ENCODE data around the gene ENTHD1.
"Not testable (repeated sequence)": the region's sequence is repeated elsewhere in the genome, so short reads cannot be mapped to it uniquely, and the experiment has no call there.

The ENTHD1 gene

GRCh38 chr22:39852799-39853198, 40.8 kb downstream of the ENTHD1 start:
- Histone ChIP-seq H3K27me3 (replicated peaks in 2 of 5; ENCODE audit: control insufficient read depth in 4 of 5, insufficient read depth in 5 of 5, low read length in 4 of 5) (peaks cover 0 to 2% (median 0%) of the 10 kb centered on the region in 5 experiments), H3K4me1 (ENCODE audit: control extremely low read depth in 1 of 4, control insufficient read depth in 4 of 4, insufficient read depth in 4 of 4, low read length in 3 of 4) (peaks cover 4 to 17% (median 6%) of the 10 kb centered on the region in 4 experiments), H3K27ac (ENCODE audit: insufficient read depth in 1 of 2, low read depth in 1 of 2, low read length in 2 of 2, poor library complexity in 1 of 2, severe bottlenecking in 2 of 2) (no peak overlapping the region), H3K36me3 (ENCODE audit: control insufficient read depth in 4 of 4, insufficient read depth in 4 of 4, low read length in 3 of 4) (no peaks in the 10 kb centered on the region), H3K9me3 (ENCODE audit: control extremely low read depth in 1 of 5, control insufficient read depth in 4 of 5, insufficient read depth in 2 of 5, low read depth in 1 of 5, low read length in 4 of 5) (no peaks in the 10 kb centered on the region), H3K4me3 (ENCODE audit: control insufficient read depth in 1 of 7, extremely low read depth in 1 of 7, insufficient read depth in 4 of 7, low read depth in 2 of 7, low read length in 6 of 7) (no peak overlapping the region)
- no peak for DNase-seq
- CTCF ChIA-PET, result interaction anchor here (0.9 to 1.1 kb wide), 2 partner anchors 9 to 100 kb away, joined by 3 to 4 read pairs; no protein-coding TSS in a partner anchor
- POLR2A ChIA-PET, result no interaction called here
- no CpG with 5 or more reads among the region's 2 CpGs for WGBS (ENCODE audit: insufficient coverage)

- peak in 2 of 3 donors; percentile 47 to 56 for DNase-seq
- CTCF ChIA-PET, result interaction anchor here (0.9 to 1.1 kb wide), 2 partner anchors 10 to 99 kb away, joined by 3 to 4 read pairs; no protein-coding TSS in a partner anchor
- Histone ChIP-seq H3K27ac (ENCODE audit: insufficient read depth in 1 of 2, low read depth in 1 of 2, low read length in 2 of 2, poor library complexity in 1 of 2, severe bottlenecking in 2 of 2) (no peak overlapping the region), H3K4me1 (ENCODE audit: control extremely low read depth in 1 of 4, control insufficient read depth in 4 of 4, insufficient read depth in 4 of 4, low read length in 3 of 4) (peaks cover 4 to 17% (median 6%) of the 10 kb centered on the region in 4 experiments), H3K27me3 (replicated peaks in 2 of 5; ENCODE audit: control insufficient read depth in 4 of 5, insufficient read depth in 5 of 5, low read length in 4 of 5) (peaks cover 0 to 2% (median 0%) of the 10 kb centered on the region in 5 experiments), H3K36me3 (ENCODE audit: control insufficient read depth in 4 of 4, insufficient read depth in 4 of 4, low read length in 3 of 4) (no peaks in the 10 kb centered on the region), H3K4me3 (ENCODE audit: control insufficient read depth in 1 of 7, extremely low read depth in 1 of 7, insufficient read depth in 4 of 7, low read depth in 2 of 7, low read length in 6 of 7) (peak overlapping the region in 1 of 7 experiments; percentile 10), H3K9me3 (ENCODE audit: control extremely low read depth in 1 of 5, control insufficient read depth in 4 of 5, insufficient read depth in 2 of 5, low read depth in 1 of 5, low read length in 4 of 5) (no peaks in the 10 kb centered on the region)
- POLR2A ChIA-PET, result no interaction called here
- WGBS (ENCODE audit: insufficient coverage), result 100% methylated on average over 2 of the region's 4 CpGs
These were observed 41.8 kb downstream of the ENTHD1 start for GRCh38 chr22:39851606-39852315.

GRCh38 chr22:39847477-39847876, 46.1 kb downstream of the ENTHD1 start:
- H3K27me3 ChIP-seq (replicated peaks in 2 of 5; ENCODE audit: control insufficient read depth in 4 of 5, insufficient read depth in 5 of 5, low read length in 4 of 5), result no peaks in the 10 kb centered on the region
- no peak for DNase-seq
- WGBS (ENCODE audit: insufficient coverage), result 100% methylated on average over 1 of the region's 3 CpGs
- ChIA-PET CTCF (no interaction called here), POLR2A (interaction anchor here (0.6 kb wide), 1 partner anchor 773 kb away, joined by 3 read pairs; no protein-coding TSS in a partner anchor)
- no peak overlapping the region for H3K4me3 ChIP-seq (ENCODE audit: control insufficient read depth in 1 of 7, extremely low read depth in 1 of 7, insufficient read depth in 4 of 7, low read depth in 2 of 7, low read length in 6 of 7)
- H3K36me3 ChIP-seq (ENCODE audit: control insufficient read depth in 4 of 4, insufficient read depth in 4 of 4, low read length in 3 of 4), result no peaks in the 10 kb centered on the region
- no peak overlapping the region for H3K27ac ChIP-seq (ENCODE audit: insufficient read depth in 1 of 2, low read depth in 1 of 2, low read length in 2 of 2, poor library complexity in 1 of 2, severe bottlenecking in 2 of 2)
- H3K4me1 ChIP-seq (ENCODE audit: control extremely low read depth in 1 of 4, control insufficient read depth in 4 of 4, insufficient read depth in 4 of 4, low read length in 3 of 4), result peaks cover 7 to 23% (median 15%) of the 10 kb centered on the region in 4 experiments
- peaks cover 0 to 2% (median 0%) of the 10 kb centered on the region in 5 experiments for H3K9me3 ChIP-seq (ENCODE audit: control extremely low read depth in 1 of 5, control insufficient read depth in 4 of 5, insufficient read depth in 2 of 5, low read depth in 1 of 5, low read length in 4 of 5)

GRCh38 chr22:39846539-39846938, 47.0 kb downstream of the ENTHD1 start:
- H3K27me3 ChIP-seq (replicated peaks in 2 of 5; ENCODE audit: control insufficient read depth in 4 of 5, insufficient read depth in 5 of 5, low read length in 4 of 5); CTCF ChIA-PET; H3K36me3 ChIP-seq (ENCODE audit: control insufficient read depth in 4 of 4, insufficient read depth in 4 of 4, low read length in 3 of 4); H3K9me3 ChIP-seq (ENCODE audit: control extremely low read depth in 1 of 5, control insufficient read depth in 4 of 5, insufficient read depth in 2 of 5, low read depth in 1 of 5, low read length in 4 of 5); POLR2A ChIA-PET; H3K4me3 ChIP-seq (ENCODE audit: control insufficient read depth in 1 of 7, extremely low read depth in 1 of 7, insufficient read depth in 4 of 7, low read depth in 2 of 7, low read length in 6 of 7); DNase-seq; H3K27ac ChIP-seq (ENCODE audit: insufficient read depth in 1 of 2, low read depth in 1 of 2, low read length in 2 of 2, poor library complexity in 1 of 2, severe bottlenecking in 2 of 2): not testable (repeated sequence)
- peaks cover 6 to 16% (median 12%) of the 10 kb centered on the region in 4 experiments for H3K4me1 ChIP-seq (ENCODE audit: control extremely low read depth in 1 of 4, control insufficient read depth in 4 of 4, insufficient read depth in 4 of 4, low read length in 3 of 4)
- WGBS (ENCODE audit: insufficient coverage), result no CpG with 5 or more reads among the region's 1 CpG

- Histone ChIP-seq H3K4me1 (ENCODE audit: control extremely low read depth in 1 of 4, control insufficient read depth in 4 of 4, insufficient read depth in 4 of 4, low read length in 3 of 4) (peaks cover 3 to 10% (median 9%) of the 10 kb centered on the region in 4 experiments), H3K4me3 (ENCODE audit: control insufficient read depth in 1 of 7, extremely low read depth in 1 of 7, insufficient read depth in 4 of 7, low read depth in 2 of 7, low read length in 6 of 7) (no peak overlapping the region), H3K36me3 (ENCODE audit: control insufficient read depth in 4 of 4, insufficient read depth in 4 of 4, low read length in 3 of 4) (no peaks in the 10 kb centered on the region), H3K9me3 (ENCODE audit: control extremely low read depth in 1 of 5, control insufficient read depth in 4 of 5, insufficient read depth in 2 of 5, low read depth in 1 of 5, low read length in 4 of 5) (peaks cover 0 to 2% (median 0%) of the 10 kb centered on the region in 5 experiments), H3K27ac (ENCODE audit: insufficient read depth in 1 of 2, low read depth in 1 of 2, low read length in 2 of 2, poor library complexity in 1 of 2, severe bottlenecking in 2 of 2) (no peak overlapping the region), H3K27me3 (replicated peaks in 2 of 5; ENCODE audit: control insufficient read depth in 4 of 5, insufficient read depth in 5 of 5, low read length in 4 of 5) (no peaks in the 10 kb centered on the region)
- DNase-seq, result peak in 2 of 3 donors; percentile 35 to 52
- ChIA-PET CTCF (interaction anchor here (0.8 kb wide), 1 partner anchor 9 kb away, joined by 3 read pairs; no protein-coding TSS in a partner anchor), POLR2A (interaction anchor here (0.7 kb wide), 1 partner anchor 11 kb away, joined by 4 read pairs; no protein-coding TSS in a partner anchor)
- WGBS (ENCODE audit: insufficient coverage), result no CpG with 5 or more reads among the region's 3 CpGs
These were observed 48.0 kb downstream of the ENTHD1 start for GRCh38 chr22:39845529-39845928.

GRCh38 chr22:39839917-39840510, 53.5 kb downstream of the ENTHD1 start:
- Histone ChIP-seq H3K36me3 (ENCODE audit: control insufficient read depth in 4 of 4, insufficient read depth in 4 of 4, low read length in 3 of 4) (no peaks in the 10 kb centered on the region), H3K27me3 (replicated peaks in 2 of 5; ENCODE audit: control insufficient read depth in 4 of 5, insufficient read depth in 5 of 5, low read length in 4 of 5) (peaks cover 0 to 2% (median 0%) of the 10 kb centered on the region in 5 experiments), H3K9me3 (ENCODE audit: control extremely low read depth in 1 of 5, control insufficient read depth in 4 of 5, insufficient read depth in 2 of 5, low read depth in 1 of 5, low read length in 4 of 5) (peaks cover 0 to 6% (median 0%) of the 10 kb centered on the region in 5 experiments), H3K4me3 (ENCODE audit: control insufficient read depth in 1 of 7, extremely low read depth in 1 of 7, insufficient read depth in 4 of 7, low read depth in 2 of 7, low read length in 6 of 7) (no peak overlapping the region), H3K27ac (ENCODE audit: insufficient read depth in 1 of 2, low read depth in 1 of 2, low read length in 2 of 2, poor library complexity in 1 of 2, severe bottlenecking in 2 of 2) (no peak overlapping the region), H3K4me1 (ENCODE audit: control extremely low read depth in 1 of 4, control insufficient read depth in 4 of 4, insufficient read depth in 4 of 4, low read length in 3 of 4) (peaks cover 0 to 16% (median 7%) of the 10 kb centered on the region in 4 experiments)
- POLR2A ChIA-PET, result no interaction called here
- peak; percentile 36 to 67 (median 50) for DNase-seq
- CTCF ChIA-PET, result no interaction called here
- WGBS (ENCODE audit: insufficient coverage), result 82% methylated on average over 4 of the region's 5 CpGs

- CTCF ChIA-PET, result no interaction called here
- Histone ChIP-seq H3K9me3 (ENCODE audit: control extremely low read depth in 1 of 5, control insufficient read depth in 4 of 5, insufficient read depth in 2 of 5, low read depth in 1 of 5, low read length in 4 of 5) (peaks cover 0 to 6% (median 0%) of the 10 kb centered on the region in 5 experiments), H3K4me3 (ENCODE audit: control insufficient read depth in 1 of 7, extremely low read depth in 1 of 7, insufficient read depth in 4 of 7, low read depth in 2 of 7, low read length in 6 of 7) (no peak overlapping the region), H3K27me3 (replicated peaks in 2 of 5; ENCODE audit: control insufficient read depth in 4 of 5, insufficient read depth in 5 of 5, low read length in 4 of 5) (peaks cover 0 to 2% (median 0%) of the 10 kb centered on the region in 5 experiments), H3K36me3 (ENCODE audit: control insufficient read depth in 4 of 4, insufficient read depth in 4 of 4, low read length in 3 of 4) (no peaks in the 10 kb centered on the region), H3K4me1 (ENCODE audit: control extremely low read depth in 1 of 4, control insufficient read depth in 4 of 4, insufficient read depth in 4 of 4, low read length in 3 of 4) (peaks cover 0 to 12% (median 2%) of the 10 kb centered on the region in 4 experiments), H3K27ac (ENCODE audit: insufficient read depth in 1 of 2, low read depth in 1 of 2, low read length in 2 of 2, poor library complexity in 1 of 2, severe bottlenecking in 2 of 2) (no peak overlapping the region)
- 0% methylated on average over 1 of the region's 5 CpGs for WGBS (ENCODE audit: insufficient coverage)
- peak; percentile 12 to 53 (median 40) for DNase-seq
- POLR2A ChIA-PET, result no interaction called here
These were observed 54.4 kb downstream of the ENTHD1 start for GRCh38 chr22:39839204-39839603.
